ENCODE measurements around the gene NUP214.
"Not testable (repeated sequence)": the region's sequence is repeated elsewhere in the genome, so short reads cannot be mapped to it uniquely, and the experiment has no call there.

The NUP214 gene

DNA sequence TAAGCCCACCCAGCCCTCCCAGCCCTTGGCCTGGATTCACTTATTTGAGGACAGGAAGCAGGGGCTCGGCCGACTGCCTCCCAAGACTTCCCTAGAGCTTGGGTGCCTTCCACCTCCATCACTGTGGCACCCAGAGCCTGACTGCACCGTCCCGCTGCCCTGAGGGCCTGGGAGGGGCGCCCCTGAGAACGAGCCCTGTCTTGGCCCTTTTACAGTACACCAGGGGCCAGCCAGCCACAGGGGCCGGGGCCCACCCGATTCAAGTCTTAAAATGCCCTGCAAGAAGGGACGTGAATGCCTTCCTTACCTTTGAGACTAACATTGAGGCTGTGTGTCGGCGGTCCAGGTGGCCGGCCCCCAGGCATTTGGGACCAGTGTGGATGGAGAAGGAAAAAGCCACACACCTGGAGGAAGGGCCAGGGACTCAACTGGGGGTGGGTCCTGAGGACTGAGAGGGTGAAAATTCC, 134.1 kb downstream of the NUP214 start:
- no peak for DNase-seq (ENCODE audit: low read depth, low spot score)

DNA sequence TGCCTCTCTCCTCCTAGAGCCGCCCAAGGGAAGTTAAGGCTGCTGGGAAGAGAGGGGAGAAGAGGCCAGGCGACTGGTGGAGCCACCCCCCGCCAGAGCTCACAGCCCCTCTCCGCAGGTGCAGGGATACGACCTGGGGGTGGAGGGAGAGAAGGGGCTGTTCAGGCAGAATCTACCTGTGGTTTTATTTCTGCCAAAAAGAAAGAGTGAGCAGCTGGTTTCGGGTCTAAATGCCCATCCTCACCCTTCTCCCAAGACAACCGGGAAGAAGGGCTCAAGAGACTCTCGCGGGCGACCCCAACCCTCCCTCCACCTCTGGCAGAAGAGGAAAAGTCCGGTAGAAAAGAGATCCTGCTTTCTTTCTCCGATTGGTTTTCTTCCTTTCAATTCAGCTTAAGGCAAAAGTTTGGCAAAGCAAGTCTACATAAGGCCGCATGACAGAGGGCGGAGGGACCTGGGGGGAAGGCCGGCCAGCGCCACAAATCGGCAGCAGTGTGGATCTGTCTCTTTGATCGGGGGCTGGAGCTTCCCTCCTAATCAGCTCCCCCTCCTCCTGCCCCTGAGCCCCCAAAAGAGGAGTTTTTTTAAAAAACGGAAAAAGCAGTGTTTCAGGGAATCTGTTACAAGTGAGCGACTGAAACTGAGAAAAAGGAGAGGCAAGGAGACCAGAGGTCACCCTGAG, 134.7 kb downstream of the NUP214 start:
- DNase-seq (ENCODE audit: low read depth, low spot score): no peak

DNA sequence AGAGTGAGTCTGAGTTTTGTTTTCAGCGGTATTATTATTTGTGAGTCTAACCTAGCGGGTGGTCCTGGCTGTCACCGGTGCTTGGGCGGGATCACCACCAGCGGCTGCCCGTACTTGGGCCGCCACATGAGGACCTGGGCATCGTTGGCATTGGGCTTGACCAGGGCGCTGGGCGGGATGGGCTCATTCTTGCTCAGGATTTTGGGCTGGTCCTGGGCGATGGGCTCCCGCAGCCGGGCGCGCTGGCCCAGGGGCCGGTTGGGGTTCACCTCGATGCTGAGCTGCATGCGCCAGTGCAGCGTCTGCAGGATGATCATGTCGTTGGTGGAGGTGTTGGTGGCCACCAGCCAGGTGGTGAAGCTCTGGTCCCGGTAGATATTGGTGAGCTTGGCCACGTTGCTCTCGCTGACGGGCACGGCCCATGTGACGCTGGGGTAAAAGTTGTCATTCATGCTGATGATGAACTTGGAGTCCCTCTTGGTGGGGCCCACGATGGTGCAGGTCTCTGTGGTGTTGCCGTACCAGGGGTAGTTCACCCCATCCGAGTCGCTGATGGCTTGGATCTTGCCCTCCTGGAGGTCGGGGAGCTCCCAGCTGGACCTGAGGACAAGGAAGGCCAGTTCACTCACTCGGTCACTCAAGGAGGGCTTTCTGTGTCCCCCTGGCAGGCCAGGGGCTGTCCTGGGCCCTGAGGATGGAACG, 135.5 kb downstream of the NUP214 start:
- no peak for DNase-seq (ENCODE audit: low read depth, low spot score)

DNA sequence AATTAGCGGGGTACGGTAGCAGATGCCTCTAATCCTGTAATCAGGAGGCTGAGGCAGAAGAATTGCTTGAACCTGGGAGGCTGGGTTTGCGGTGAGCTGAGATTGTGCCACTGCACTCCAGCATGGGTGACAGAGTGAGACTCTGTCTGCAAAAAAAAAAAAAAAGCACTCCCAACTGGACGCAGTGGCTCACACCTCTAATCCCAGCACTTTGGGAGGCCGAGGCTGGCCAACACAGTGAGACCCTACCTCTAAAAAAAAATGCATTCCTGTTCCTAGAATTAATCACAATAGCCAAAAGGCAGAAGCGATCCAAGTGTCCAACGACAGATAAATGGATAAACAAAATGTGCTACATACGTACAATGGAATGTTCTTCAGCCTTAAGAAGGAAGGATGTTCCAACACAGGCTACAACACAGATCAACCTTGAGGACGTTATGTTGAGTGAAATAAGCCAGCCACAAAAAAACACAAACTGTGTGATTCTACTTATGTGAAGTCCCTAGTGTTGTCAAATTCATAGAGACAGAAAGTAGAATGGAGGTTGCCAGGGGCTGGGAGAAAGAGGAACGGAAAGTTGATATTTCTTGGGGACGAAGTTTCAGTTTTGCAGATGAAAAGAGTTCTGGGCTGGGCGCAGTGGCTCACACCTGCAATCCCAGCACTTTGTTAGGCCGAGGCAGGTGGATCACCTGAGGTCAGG, 137.1 kb downstream of the NUP214 start:
- DNase-seq (ENCODE audit: low read depth, low spot score): no peak

DNA sequence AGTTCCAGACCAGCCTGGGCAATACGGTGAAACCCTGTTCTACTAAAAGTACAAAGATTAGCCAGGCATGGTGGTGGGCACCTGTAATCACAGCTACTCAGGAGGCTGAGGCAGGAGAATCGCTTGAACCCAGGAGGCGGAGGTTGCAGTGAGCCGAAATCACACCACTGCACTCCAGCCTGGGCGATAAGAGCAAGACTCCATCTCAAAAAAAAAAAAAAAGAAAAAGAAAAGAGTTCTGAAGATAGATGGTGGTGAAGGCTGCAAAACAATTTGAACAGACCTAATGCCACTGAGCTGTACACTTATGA, 137.6 kb downstream of the NUP214 start:
- DNase-seq (ENCODE audit: low read depth, low spot score): not testable (repeated sequence)

DNA sequence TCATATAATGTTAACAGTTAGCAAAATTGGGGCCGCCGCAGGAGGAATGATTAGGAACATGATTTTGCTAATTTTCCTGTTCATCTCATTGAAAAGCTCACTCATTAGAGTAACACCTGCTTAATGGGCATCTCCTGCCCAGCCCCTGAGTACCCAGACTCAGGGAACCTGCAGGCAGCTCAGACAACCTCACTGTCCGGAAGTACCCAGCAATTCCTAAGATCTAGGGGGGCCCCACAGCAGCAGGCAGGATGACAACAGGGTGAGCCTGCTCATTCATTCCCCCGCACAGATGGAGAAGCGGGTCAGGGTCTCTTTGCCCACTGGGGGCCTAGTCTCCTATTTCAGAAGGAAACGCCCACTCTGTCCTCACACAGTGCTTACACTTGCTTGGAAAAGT, 138.3 kb downstream of the NUP214 start:
- DNase-seq (ENCODE audit: low read depth, low spot score): no peak

DNA sequence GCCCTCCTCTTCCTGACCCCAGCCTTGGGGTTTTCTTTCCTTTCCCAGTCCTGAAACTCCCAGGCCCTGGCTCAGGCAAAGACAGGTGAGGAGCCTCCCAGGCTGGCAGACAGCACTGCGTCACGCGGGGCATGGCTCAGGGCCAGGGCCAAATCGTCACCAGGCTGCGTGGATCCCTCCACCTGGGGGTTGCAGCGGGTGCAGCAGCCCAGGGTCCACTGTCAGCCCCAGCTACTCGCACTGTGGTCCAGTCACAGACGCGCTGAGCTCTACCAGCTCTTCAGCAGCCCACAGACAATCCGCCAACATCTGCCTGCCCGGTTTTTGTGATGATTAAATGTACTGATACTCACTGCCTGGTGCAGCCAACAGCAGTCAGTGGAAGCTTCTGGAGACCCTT, 138.8 kb downstream of the NUP214 start:
- no peak for DNase-seq (ENCODE audit: low read depth, low spot score)

DNA sequence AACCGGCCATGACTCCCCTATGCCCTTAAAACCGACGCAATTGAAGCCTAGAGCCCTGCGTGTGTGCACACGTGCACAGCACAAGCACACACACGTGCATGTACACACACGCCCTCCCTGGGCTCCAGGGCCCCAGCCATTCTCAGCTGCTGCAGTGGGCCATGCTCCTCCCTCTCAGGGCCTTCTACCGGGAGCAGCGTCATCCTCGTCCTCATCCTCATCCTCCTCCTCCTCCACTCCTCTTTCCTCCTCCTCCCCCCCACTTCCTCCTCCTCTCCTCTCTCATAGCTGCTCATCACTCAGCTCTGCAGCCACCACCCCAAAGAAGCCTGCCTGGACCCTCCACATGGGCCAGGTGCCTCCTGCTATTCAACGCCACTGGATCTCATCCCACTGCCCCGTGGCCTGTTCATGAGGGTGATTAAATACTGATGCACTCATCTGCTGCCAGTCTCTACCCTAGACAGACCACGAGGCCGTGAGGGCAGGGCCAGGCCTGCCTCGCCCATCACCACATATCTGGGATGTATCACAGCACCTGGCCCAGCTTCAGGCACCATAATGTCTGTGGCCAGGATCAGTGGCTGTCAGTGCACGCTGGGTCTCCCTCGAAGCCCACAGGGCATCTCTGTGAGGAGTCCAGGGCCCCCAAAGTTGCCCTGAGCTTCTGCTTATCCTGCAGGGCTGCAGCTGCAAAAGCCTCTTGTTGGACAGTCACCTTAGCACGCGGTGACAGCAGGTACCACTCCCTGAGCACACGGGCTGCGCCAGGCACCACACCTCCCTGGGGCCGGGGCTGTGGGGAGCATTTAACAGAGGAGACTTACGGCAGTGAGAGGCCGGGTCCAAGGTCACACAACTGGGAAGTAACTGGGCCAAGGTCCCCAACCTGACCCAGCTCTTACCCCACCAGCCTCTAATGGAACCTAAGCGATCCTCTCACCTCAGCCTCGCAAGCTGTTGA, 141.2 kb downstream of the NUP214 start:
- DNase-seq (ENCODE audit: low read depth, low spot score): no peak

DNA sequence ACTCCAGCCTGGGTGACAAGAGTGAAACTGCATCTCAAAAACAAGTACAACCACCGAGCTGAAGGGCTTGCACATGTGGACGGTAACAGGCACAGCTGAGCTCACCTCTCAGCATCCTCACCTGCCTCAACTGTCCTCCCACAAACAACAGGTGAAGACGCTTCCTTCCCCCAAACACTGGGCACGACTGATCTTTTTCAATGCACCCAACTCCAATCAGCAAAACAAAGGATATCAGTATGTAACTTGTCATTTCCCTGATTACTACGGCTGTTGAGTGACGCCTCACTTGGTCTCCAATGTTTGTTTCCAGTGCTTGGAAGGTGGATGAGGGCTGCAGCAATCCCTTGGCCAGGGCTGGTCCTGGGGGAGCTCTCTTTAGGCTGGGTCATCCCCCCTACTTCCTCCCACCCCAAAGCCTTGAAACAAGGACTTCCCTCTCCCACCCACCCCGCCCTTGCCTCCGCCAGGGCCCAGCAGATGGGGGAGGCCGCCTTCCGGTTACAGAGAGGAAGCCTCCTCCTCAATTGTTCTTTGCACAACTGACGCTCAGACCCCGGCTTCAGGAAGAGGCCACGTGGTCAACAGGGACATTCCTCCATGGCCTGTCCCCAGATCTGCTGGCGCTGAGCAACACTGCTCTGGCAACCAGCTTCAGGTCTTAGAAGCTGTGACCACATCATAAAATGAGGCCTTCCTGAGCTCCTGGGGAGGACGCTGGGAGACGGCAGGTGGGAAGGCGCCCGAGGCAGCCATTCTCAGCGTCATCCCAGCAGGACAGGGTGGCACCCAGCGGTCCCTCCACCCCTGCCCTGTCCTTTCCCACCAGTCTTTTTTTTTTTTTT, 145.0 kb downstream of the NUP214 start:
- no peak for DNase-seq (ENCODE audit: low read depth, low spot score)

DNA sequence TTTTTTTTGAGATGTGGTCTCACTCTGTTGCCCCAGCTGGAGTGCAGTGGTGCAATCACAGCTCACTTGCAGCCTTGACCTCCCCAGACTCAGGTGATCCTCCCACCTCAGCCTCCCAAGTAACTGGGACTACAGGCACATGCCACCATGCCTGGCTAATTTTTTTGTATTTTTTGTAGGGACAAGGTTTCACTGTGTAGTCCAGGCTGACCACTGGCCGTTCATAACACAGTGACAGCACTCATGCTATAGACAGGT, 145.6 kb downstream of the NUP214 start:
- not testable (repeated sequence) for DNase-seq (ENCODE audit: low read depth, low spot score)

DNA sequence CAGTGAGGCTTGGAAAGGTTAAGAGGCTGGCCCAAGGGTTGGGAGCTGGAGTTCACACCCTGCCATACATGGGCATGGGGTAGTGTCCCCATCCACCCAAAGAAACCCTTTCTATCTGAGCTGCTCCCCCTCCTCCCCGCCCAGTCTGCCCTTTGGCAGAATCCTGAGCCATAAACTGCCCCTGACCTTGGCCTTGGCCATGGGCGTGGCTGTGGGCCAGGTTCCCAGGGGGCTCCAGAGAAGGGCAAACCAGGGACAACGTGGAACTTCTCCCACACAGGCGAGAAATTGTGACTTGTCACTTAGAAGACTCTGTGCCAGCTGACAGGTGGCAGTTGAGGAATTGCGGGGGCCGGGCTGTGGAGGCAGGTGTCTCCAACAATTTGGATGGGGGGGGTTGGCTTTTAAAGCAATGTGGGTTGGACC, 146.1 kb downstream of the NUP214 start:
- no peak for DNase-seq (ENCODE audit: low read depth, low spot score)

DNA sequence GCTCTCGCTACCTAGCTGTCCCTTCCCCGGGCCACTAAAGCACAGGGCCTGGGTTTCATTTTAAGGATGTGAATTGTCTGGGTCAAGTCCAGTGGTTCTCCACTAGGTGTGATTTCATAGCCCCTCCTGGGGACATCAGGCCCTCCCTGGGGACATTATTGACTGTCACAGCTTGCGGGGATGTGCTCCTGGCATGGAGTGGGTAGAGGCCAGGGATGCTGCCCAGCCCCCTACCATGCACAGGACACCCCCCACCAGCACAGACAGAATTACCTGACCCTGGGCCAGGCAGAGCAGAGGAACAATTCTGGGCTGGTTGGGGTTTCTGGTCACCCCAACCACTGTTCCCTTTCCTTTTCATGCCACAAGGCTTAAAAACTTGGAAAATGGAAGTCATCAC, 146.8 kb downstream of the NUP214 start:
- no peak for DNase-seq (ENCODE audit: low read depth, low spot score)

DNA sequence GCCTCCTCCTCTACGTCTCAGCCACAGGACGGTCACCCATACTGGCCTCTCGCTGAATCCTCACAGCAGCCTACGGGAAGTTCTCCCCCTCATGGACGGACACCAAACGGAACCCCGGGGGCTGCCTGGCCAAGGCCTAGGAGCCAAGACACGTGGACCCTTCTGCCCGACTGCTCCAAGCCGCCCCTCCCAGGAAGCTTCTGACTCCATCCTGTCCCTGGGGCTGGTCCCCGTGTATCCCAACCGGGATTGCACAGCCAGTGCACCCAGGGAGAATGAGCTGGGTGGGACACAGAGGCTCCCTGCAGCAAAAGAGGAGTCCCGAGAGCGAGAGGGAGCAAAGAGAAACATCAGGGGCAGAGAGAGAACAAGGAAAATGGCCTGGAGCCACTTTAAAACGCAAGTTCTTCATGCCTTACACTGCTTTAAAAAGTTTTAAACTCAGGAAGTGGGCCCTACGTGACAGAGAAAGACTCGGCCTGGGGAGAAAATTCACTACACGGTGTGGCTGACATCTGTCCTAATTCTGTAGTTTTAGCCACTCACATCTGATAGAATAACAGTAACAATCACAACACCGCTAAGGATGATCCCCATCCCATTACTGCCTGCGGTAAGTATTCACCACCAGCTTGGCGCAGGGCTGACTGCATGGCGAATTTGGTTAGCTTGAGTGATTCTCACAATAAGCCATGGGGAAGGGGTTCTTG, 147.9 kb downstream of the NUP214 start:
- DNase-seq (ENCODE audit: low read depth, low spot score): no peak

DNA sequence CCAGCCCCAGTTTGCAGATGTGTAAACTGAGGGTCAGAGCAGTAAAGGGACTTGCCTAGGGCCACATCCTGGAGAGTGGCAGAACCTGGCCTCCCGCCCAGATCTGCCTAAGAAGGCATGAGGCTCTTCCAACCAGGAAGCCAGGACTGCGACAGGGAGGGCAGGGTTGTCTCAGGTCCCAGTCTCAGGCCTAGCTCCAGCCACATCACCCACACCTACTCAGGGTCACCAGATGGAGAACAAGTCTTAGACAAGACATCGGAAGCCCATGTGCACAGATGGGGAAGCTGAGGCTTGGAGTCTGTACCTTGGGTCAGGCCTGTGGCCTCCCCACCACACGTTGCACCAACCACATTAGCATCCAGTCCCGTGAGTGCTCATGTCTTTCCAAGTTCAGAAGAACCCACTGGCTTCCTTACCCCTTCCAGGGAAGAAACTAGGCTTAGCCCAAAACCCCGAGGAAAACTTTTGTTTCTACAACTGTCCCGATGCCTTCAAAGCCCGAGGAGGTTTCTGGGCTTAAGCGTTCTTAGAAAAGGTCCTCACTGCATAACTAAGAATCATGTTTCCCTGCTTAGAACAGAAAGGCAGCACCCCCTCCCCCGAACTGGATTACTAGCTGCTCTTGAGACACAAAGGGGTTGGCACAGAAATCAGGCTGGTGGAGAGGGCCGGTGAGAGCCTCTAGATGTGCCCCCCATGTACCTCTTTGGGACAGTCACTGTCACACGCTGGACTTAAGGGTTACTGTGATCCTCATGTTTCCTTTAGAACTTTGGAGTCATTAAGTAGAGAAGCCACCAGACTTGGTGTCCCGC, 148.7 kb downstream of the NUP214 start:
- no peak for DNase-seq (ENCODE audit: low read depth, low spot score)

DNA sequence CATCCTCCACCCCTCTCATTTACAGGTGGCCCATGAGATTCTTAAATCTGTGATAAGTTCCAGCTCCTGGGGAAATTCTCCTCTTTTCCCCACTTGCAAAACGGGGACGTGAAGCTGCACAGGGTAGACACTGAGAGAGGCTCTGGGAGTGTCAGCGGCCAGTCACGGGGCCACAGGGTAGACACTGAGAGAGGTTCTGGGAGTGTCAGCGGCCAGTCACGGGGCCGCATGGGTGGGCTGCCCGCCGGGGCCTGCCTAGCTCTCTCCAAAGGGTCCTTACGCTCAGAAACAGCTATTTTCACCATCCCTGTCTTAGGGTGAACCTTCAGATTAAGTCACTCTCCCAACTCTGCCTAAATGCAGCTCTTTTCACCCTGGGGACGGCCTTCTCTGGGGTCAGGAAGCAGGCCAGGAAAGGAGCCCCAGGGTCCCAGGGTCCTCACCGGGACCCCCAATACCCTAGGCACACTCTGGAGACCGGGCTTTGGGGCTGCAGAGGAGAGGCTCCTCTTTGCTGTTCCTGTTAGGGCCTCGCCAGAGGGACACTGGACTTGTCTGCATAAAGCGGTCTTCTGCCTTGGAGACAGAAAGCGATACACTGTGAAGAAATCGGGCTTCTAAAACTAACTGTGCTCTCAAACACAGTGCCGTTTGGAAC, 149.4 kb downstream of the NUP214 start:
- DNase-seq (ENCODE audit: low read depth, low spot score): no peak

DNA sequence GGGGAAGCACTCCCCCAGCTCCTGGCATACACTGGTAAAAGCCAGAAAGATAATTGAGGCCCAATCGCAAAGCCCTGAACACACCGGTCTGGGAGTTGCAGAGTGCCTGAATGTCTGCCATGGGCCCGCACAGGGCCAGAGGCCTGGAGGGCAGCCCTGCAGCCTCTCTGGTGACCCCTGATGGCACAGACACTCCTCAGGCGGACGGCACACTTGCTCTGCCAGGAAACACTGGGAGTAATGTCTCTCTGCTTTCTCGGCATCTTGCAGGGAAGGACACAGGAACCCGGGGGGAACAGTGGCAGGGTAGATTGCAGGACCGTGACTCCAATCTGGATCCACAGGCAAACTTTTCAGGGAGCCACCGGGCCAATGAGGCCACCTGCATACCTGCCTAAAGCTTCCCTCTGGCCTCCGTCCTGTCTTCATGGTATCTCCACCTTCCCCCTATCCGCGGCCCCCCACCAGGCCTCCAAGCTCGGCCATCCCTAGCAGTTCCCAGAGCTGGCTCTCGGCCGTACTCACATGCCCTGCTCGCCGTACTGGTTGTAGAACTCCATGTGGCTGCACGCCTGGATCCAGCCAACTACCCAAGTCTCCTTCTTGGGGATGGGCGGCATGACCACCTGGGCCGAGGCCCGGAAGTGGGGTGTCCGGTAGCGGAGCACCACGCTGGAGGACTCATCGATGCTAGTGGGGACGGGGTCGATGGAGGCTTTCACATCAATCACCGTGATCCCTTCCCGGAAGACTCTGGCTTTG, 150.1 kb downstream of the NUP214 start:
- DNase-seq (ENCODE audit: low read depth, low spot score): no peak

DNA sequence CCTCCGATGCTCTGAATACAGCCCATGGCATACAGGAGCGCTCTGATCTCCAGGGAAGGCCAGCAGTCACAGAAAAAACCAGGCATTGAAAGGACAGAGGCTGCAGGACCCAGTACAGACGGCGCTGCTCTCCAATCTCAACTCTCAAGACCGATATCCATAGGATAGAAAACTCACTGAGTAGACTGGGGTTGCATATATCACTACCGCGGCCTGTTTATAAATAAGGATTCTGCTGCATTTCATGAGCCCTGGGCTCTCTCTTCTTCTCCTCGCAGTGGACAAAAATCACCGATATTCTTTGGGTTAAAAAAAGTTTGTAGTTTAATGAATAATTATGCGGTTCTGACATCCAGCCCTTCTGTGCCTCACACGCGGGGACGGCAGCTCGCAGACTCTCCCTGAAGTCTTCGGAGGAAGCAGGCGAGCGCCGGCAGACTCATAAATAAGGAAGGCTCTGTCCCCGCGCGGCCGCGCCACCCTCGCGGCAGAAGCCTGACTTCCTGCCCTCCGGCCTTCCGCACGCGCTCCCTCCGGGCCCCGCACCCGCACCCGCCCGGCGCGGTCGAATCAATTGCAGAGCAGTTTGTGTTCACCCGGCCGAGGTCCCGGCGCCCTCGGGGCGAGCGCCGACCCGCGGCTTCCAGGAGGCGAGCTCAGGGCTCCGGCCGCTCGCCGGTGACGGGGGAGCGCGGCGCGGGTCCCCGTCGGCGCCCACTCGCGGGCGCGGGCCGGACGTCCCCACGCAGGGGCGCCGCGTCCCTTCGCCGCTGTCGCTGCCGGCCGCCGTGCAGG, 150.9 kb downstream of the NUP214 start, which contains the start of gene FAM78A:
TSS of gene FAM78A (minus strand) at position 417 of the 795 bp plus-strand sequence. CDS start at position 86, 331 bp downstream.
- DNase-seq (ENCODE audit: low read depth, low spot score): no peak
